Measurements from ENCODE around the gene SIAE. TPM values are rescaled to one million over a fixed set of nuclear protein-coding genes. Genes with fewer than 3 reads are reported as not detected.

SIAE gene
- total and polyA plus RNA-seq, 10 of the 15 experiments (the other 5 are each of a cell fraction or from before 2014, with no cell fraction given): 0.93 to 6.9 (median 4.2) TPM

GRCh38 chr11:124718801-124719200 lies 45.3 kb upstream of the SIAE start:
- H3K79me2 ChIP-seq (ENCODE audit: control insufficient read depth, insufficient read depth, low read length): no peaks in the 10 kb centered on the region
- no peak overlapping the region for H3K4me2 ChIP-seq (ENCODE audit: control insufficient read depth, insufficient read depth)
- no peaks in the 10 kb centered on the region for H3K36me3 ChIP-seq (ENCODE audit: control insufficient read depth in 2 of 2, insufficient read depth in 2 of 2, low read length in 1 of 2)
- in situ Hi-C loops (cut with MboI): no loop called here
- ChIA-PET SMC1A (ENCODE audit: uncharacterized antibody, unreplicated experiment) (interaction anchor here (1.1 to 1.5 kb wide), 2 partner anchors 9 to 28 kb away, joined by 3 to 4 read pairs; no protein-coding TSS in a partner anchor), CTCF (interaction anchor here (1.3 kb wide), 1 partner anchor 42 kb away, joined by 5 read pairs; no protein-coding TSS in a partner anchor), RAD21 (ENCODE audit: unreplicated experiment) (no interaction called here), POLR2A (no interaction called here)
- no peak overlapping the region for H2AFZ ChIP-seq (ENCODE audit: control insufficient read depth, low read depth, low read length)
- WGBS (ENCODE audit: insufficient coverage, insufficient replicate concordance, low lambda C conversion rate, missing lambda C conversion rate): 53% methylated on average over 14 of the region's 14 CpGs
- no peaks in the 10 kb centered on the region for H3K9me3 ChIP-seq (replicated peaks; ENCODE audit: control insufficient read depth, insufficient read depth, low read length)
- H3K9ac ChIP-seq (ENCODE audit: control insufficient read depth, insufficient read depth, low read length): no peak overlapping the region
- H3K4me1 ChIP-seq (ENCODE audit: control insufficient read depth, insufficient read depth, low read length): no peaks in the 10 kb centered on the region; the same call in 1 of the 2 replicates
- H3K27me3 ChIP-seq (replicated peaks in 1 of 2; ENCODE audit: control insufficient read depth in 2 of 2, insufficient read depth in 2 of 2, low read length in 1 of 2): peaks cover 0 to 13% of the 10 kb centered on the region in 2 experiments; a peak in 2 of 4 replicates
- ATAC-seq: no peak
- BruUV-seq (replicated peaks): no TSS peak
- FAIRE-seq: no peak
- H4K20me1 ChIP-seq (ENCODE audit: control insufficient read depth, insufficient read depth): no peaks in the 10 kb centered on the region
- H3K27ac ChIP-seq (ENCODE audit: control insufficient read depth, insufficient read depth): no peak overlapping the region
- intact Hi-C loops (cut with micrococcal nuclease; ENCODE audit: unreplicated experiment): no loop called here
- no peak for DNase-seq (ENCODE audit: low read depth, low spot score)
- no peak overlapping the region for H3K4me3 ChIP-seq
- no peak for TF ChIP-seq MEF2A (IDR thresholded peaks at IDR 0.05; ENCODE audit: insufficient read depth, low read depth, low read length)
- TF ChIP-seq ASH2L (IDR thresholded peaks at IDR 0.05; ENCODE audit: borderline replicate concordance, low read depth): no peak
- no peak for TF ChIP-seq ATF7 (IDR thresholded peaks at IDR 0.05; ENCODE audit: low read depth)
- no peak for TF ChIP-seq JUNB (IDR thresholded peaks at IDR 0.05)
- no peak for TF ChIP-seq BHLHE40 (IDR thresholded peaks at IDR 0.05; ENCODE audit: borderline replicate concordance in 1 of 2, low read depth in 2 of 2, low read length in 1 of 2)
- TF ChIP-seq MXI1 (IDR thresholded peaks at IDR 0.05; ENCODE audit: low read depth, low read length): no peak
- TF ChIP-seq EGR1 (IDR thresholded peaks at IDR 0.05; ENCODE audit: borderline replicate concordance in 1 of 2, low read depth in 2 of 2, low read length in 2 of 2): no peak
- no peak for TF ChIP-seq SREBF2 (IDR thresholded peaks at IDR 0.05; ENCODE audit: low read length)
- TF ChIP-seq NR2C2 (IDR thresholded peaks at IDR 0.05; ENCODE audit: borderline replicate concordance, control insufficient read depth, insufficient read length, low read depth): no peak
- TF ChIP-seq BMI1 (IDR thresholded peaks at IDR 0.05; ENCODE audit: borderline replicate concordance): no peak
- TF ChIP-seq STAT1 (conservative IDR thresholded peaks at IDR 0.05): no peak
- no peak for TF ChIP-seq EED (IDR thresholded peaks at IDR 0.05; ENCODE audit: low read depth)
- TF ChIP-seq, protein P1, sequence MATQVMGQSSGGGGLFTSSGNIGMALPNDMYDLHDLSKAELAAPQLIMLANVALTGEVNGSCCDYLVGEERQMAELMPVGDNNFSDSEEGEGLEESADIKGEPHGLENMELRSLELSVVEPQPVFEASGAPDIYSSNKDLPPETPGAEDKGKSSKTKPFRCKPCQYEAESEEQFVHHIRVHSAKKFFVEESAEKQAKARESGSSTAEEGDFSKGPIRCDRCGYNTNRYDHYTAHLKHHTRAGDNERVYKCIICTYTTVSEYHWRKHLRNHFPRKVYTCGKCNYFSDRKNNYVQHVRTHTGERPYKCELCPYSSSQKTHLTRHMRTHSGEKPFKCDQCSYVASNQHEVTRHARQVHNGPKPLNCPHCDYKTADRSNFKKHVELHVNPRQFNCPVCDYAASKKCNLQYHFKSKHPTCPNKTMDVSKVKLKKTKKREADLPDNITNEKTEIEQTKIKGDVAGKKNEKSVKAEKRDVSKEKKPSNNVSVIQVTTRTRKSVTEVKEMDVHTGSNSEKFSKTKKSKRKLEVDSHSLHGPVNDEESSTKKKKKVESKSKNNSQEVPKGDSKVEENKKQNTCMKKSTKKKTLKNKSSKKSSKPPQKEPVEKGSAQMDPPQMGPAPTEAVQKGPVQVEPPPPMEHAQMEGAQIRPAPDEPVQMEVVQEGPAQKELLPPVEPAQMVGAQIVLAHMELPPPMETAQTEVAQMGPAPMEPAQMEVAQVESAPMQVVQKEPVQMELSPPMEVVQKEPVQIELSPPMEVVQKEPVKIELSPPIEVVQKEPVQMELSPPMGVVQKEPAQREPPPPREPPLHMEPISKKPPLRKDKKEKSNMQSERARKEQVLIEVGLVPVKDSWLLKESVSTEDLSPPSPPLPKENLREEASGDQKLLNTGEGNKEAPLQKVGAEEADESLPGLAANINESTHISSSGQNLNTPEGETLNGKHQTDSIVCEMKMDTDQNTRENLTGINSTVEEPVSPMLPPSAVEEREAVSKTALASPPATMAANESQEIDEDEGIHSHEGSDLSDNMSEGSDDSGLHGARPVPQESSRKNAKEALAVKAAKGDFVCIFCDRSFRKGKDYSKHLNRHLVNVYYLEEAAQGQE (IDR thresholded peaks at IDR 0.05; ENCODE audit: low read depth, low read length): no peak
- TF ChIP-seq, protein P2, sequence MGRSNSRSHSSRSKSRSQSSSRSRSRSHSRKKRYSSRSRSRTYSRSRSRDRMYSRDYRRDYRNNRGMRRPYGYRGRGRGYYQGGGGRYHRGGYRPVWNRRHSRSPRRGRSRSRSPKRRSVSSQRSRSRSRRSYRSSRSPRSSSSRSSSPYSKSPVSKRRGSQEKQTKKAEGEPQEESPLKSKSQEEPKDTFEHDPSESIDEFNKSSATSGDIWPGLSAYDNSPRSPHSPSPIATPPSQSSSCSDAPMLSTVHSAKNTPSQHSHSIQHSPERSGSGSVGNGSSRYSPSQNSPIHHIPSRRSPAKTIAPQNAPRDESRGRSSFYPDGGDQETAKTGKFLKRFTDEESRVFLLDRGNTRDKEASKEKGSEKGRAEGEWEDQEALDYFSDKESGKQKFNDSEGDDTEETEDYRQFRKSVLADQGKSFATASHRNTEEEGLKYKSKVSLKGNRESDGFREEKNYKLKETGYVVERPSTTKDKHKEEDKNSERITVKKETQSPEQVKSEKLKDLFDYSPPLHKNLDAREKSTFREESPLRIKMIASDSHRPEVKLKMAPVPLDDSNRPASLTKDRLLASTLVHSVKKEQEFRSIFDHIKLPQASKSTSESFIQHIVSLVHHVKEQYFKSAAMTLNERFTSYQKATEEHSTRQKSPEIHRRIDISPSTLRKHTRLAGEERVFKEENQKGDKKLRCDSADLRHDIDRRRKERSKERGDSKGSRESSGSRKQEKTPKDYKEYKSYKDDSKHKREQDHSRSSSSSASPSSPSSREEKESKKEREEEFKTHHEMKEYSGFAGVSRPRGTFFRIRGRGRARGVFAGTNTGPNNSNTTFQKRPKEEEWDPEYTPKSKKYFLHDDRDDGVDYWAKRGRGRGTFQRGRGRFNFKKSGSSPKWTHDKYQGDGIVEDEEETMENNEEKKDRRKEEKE (IDR thresholded peaks at IDR 0.05): no peak
- TF ChIP-seq, protein P3, sequence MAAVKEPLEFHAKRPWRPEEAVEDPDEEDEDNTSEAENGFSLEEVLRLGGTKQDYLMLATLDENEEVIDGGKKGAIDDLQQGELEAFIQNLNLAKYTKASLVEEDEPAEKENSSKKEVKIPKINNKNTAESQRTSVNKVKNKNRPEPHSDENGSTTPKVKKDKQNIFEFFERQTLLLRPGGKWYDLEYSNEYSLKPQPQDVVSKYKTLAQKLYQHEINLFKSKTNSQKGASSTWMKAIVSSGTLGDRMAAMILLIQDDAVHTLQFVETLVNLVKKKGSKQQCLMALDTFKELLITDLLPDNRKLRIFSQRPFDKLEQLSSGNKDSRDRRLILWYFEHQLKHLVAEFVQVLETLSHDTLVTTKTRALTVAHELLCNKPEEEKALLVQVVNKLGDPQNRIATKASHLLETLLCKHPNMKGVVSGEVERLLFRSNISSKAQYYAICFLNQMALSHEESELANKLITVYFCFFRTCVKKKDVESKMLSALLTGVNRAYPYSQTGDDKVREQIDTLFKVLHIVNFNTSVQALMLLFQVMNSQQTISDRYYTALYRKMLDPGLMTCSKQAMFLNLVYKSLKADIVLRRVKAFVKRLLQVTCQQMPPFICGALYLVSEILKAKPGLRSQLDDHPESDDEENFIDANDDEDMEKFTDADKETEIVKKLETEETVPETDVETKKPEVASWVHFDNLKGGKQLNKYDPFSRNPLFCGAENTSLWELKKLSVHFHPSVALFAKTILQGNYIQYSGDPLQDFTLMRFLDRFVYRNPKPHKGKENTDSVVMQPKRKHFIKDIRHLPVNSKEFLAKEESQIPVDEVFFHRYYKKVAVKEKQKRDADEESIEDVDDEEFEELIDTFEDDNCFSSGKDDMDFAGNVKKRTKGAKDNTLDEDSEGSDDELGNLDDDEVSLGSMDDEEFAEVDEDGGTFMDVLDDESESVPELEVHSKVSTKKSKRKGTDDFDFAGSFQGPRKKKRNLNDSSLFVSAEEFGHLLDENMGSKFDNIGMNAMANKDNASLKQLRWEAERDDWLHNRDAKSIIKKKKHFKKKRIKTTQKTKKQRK (IDR thresholded peaks at IDR 0.05; ENCODE audit: low read depth, low read length): no peak
